Hepatocyte (in vitro differentiated cells): ENCODE data around the gene ZNF398.

Experiments used
- CTCF ChIP-seq: fragments of 200-600 bp; sonication (generic); IDR thresholded peaks from 2 replicates; pipeline ENCODE4 v1.5.1; 2016; ENCODE audit warnings: antibody characterized with exemption, mild to moderate bottlenecking; ENCODE audit not compliant: poor library complexity
- EZH2 ChIP-seq: fragments of 200-600 bp; sonication (generic); IDR thresholded peaks from 2 replicates; pipeline ENCODE4 v1.6.1; 2016; ENCODE audit warnings: antibody characterized with exemption, mild to moderate bottlenecking, borderline replicate concordance
- EZH2phosphoT487 ChIP-seq: fragments of 200-600 bp; sonication (generic); IDR thresholded peaks from one replicate; pipeline ENCODE4 v1.6.1; 2018; ENCODE audit warnings: antibody characterized with exemption, mild to moderate bottlenecking, low read depth, moderate library complexity; ENCODE audit not compliant: unreplicated experiment, severe bottlenecking

- TF ChIP-seq CTCF (no peak), EZH2phosphoT487 (no peak), EZH2 (no peak)
These were observed 70.3 kb downstream of the ZNF398 start for GRCh38 chr7:149217570-149217969.
